Uterus (tissue), 2 donors: ENCODE data around the gene GREB1L.

Experiments
- POLR2A ChIP-seq, 2 donors: fragments of 450-650 bp; IDR thresholded peaks; one replicate each; pipeline ENCODE4 v1.6.1; 2016; ENCODE audit warnings: antibody characterized with exemption in 2 of 2, mild to moderate bottlenecking in 1 of 2, moderate library complexity in 1 of 2
- TF ChIP-seq, protein P1 (sequence below), 4 experiments: fragments of 200-600 bp in 2 of 4; fragments of 450-650 bp in 2 of 4; sonication (generic) in 2 of 4; IDR thresholded peaks; one replicate each; pipeline ENCODE4 v1.5.1; 2016 to 2019; ENCODE audit warnings: antibody characterized with exemption in 4 of 4, mild to moderate bottlenecking in 2 of 4, moderate library complexity in 1 of 4

DNA sequence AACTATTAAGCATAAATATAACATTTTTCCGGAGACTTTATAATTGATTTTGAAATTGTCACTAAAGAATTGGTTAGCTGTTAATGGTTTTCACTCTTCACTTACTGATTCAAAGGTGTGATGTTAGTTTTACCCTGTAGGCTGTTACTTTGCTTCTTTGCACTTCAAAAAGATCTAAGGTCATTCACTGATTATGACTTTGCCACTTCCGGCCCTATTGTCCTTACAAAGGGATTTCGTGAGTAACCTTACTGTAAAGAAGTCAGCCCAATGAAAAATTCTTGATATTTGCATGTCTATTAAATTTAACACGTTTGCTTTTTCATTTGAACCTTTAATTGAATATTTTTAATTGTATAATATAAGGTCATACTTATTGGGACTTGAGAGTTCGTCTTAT is 61.4 kb downstream of the GREB1L start:
- TF ChIP-seq, protein P1, sequence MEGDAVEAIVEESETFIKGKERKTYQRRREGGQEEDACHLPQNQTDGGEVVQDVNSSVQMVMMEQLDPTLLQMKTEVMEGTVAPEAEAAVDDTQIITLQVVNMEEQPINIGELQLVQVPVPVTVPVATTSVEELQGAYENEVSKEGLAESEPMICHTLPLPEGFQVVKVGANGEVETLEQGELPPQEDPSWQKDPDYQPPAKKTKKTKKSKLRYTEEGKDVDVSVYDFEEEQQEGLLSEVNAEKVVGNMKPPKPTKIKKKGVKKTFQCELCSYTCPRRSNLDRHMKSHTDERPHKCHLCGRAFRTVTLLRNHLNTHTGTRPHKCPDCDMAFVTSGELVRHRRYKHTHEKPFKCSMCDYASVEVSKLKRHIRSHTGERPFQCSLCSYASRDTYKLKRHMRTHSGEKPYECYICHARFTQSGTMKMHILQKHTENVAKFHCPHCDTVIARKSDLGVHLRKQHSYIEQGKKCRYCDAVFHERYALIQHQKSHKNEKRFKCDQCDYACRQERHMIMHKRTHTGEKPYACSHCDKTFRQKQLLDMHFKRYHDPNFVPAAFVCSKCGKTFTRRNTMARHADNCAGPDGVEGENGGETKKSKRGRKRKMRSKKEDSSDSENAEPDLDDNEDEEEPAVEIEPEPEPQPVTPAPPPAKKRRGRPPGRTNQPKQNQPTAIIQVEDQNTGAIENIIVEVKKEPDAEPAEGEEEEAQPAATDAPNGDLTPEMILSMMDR (IDR thresholded peaks at IDR 0.05) = no peak
- TF ChIP-seq POLR2A (IDR thresholded peaks at IDR 0.05) = no peak
